Liver (tissue), 3 donors: ENCODE data around the gene VAV3.

Experiments
- FOXA1 ChIP-seq: IDR thresholded peaks from 2 replicates; pipeline ENCODE4 v1.6.1; 2016; ENCODE audit warnings: antibody characterized with exemption
- GABPA ChIP-seq, 2 donors: IDR thresholded peaks in 1 of 2; conservative IDR thresholded peaks in 1 of 2; 2 replicates each; pipeline ENCODE4 v1.6.1; 2016; ENCODE audit warnings: antibody characterized with exemption in 2 of 2, mild to moderate bottlenecking in 1 of 2, moderate library complexity in 1 of 2
- JUND ChIP-seq, 2 donors: IDR thresholded peaks; 2 replicates each; pipeline ENCODE4 v1.6.1; 2016; ENCODE audit warnings: antibody characterized with exemption in 2 of 2
- NR2F2 ChIP-seq: IDR thresholded peaks from 2 replicates; pipeline ENCODE4 v1.6.1; 2016; ENCODE audit warnings: antibody characterized with exemption
- RAD21 ChIP-seq, 2 donors: IDR thresholded peaks; 2 replicates each; pipeline ENCODE4 v1.6.1; 2016; ENCODE audit warnings: antibody characterized with exemption in 2 of 2, mild to moderate bottlenecking in 2 of 2
- SP1 ChIP-seq: IDR thresholded peaks from 2 replicates; pipeline ENCODE4 v1.6.1; 2018; ENCODE audit warnings: antibody characterized with exemption, mild to moderate bottlenecking
- TAF1 ChIP-seq: conservative IDR thresholded peaks from 2 replicates; pipeline ENCODE4 v1.6.1; 2016; ENCODE audit warnings: antibody characterized with exemption, mild to moderate bottlenecking
- YY1 ChIP-seq: IDR thresholded peaks from 2 replicates; pipeline ENCODE4 v1.6.1; 2016; ENCODE audit warnings: antibody characterized with exemption, mild to moderate bottlenecking
- TF ChIP-seq, protein P1 (sequence below): fragments of 150-350 bp; IDR thresholded peaks from 2 replicates; pipeline ENCODE4 v1.5.1; 2017; ENCODE audit warnings: improper control_type of control experiment, low read depth, low read length; ENCODE audit not compliant: missing input control
- TF ChIP-seq, protein P2 (sequence below): IDR thresholded peaks from 2 replicates; pipeline ENCODE4 v1.6.1; 2016; ENCODE audit warnings: antibody characterized with exemption, mild to moderate bottlenecking
- TF ChIP-seq, protein P3 (sequence below): IDR thresholded peaks from 2 replicates; pipeline ENCODE4 v1.6.1; 2016; ENCODE audit warnings: antibody characterized with exemption
- TF ChIP-seq, protein P4 (sequence below): IDR thresholded peaks from 2 replicates; pipeline ENCODE4 v1.6.1; 2016; ENCODE audit warnings: antibody characterized with exemption
- donor health status: healthy.
- donor health status: healthy.

DNA sequence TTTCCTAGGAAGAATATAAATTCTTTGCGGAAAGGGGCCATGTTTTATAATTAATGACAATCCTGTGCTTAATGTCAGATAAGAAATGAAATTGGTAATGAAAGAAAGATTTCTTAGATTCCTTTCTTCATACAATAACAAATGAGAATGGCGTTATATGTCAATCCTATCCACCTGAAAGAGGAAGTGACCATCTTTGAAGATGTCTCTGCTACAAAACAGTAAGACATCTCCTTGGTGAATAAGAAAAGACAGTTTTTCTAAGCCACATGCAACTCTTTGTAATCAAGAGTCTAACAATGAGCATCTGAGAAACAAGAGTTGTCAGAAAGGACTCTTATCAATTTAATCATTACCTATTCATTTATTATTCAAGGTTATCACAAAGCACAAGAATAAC lies 286.0 kb downstream of the VAV3 start:
- TF ChIP-seq SP1 (no peak), TAF1 (no peak), GABPA (IDR thresholded peaks at IDR 0.05 in 1 of 2, conservative IDR thresholded peaks at IDR 0.05 in 1 of 2) (no peak), FOXA1 (no peak), JUND (IDR thresholded peaks at IDR 0.05) (no peak), RAD21 (IDR thresholded peaks at IDR 0.05) (no peak), NR2F2 (no peak), YY1 (no peak)
- TF ChIP-seq, protein P1, sequence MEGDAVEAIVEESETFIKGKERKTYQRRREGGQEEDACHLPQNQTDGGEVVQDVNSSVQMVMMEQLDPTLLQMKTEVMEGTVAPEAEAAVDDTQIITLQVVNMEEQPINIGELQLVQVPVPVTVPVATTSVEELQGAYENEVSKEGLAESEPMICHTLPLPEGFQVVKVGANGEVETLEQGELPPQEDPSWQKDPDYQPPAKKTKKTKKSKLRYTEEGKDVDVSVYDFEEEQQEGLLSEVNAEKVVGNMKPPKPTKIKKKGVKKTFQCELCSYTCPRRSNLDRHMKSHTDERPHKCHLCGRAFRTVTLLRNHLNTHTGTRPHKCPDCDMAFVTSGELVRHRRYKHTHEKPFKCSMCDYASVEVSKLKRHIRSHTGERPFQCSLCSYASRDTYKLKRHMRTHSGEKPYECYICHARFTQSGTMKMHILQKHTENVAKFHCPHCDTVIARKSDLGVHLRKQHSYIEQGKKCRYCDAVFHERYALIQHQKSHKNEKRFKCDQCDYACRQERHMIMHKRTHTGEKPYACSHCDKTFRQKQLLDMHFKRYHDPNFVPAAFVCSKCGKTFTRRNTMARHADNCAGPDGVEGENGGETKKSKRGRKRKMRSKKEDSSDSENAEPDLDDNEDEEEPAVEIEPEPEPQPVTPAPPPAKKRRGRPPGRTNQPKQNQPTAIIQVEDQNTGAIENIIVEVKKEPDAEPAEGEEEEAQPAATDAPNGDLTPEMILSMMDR, result no peak
- TF ChIP-seq, protein P2, sequence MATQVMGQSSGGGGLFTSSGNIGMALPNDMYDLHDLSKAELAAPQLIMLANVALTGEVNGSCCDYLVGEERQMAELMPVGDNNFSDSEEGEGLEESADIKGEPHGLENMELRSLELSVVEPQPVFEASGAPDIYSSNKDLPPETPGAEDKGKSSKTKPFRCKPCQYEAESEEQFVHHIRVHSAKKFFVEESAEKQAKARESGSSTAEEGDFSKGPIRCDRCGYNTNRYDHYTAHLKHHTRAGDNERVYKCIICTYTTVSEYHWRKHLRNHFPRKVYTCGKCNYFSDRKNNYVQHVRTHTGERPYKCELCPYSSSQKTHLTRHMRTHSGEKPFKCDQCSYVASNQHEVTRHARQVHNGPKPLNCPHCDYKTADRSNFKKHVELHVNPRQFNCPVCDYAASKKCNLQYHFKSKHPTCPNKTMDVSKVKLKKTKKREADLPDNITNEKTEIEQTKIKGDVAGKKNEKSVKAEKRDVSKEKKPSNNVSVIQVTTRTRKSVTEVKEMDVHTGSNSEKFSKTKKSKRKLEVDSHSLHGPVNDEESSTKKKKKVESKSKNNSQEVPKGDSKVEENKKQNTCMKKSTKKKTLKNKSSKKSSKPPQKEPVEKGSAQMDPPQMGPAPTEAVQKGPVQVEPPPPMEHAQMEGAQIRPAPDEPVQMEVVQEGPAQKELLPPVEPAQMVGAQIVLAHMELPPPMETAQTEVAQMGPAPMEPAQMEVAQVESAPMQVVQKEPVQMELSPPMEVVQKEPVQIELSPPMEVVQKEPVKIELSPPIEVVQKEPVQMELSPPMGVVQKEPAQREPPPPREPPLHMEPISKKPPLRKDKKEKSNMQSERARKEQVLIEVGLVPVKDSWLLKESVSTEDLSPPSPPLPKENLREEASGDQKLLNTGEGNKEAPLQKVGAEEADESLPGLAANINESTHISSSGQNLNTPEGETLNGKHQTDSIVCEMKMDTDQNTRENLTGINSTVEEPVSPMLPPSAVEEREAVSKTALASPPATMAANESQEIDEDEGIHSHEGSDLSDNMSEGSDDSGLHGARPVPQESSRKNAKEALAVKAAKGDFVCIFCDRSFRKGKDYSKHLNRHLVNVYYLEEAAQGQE, result no peak
- TF ChIP-seq, protein P3, sequence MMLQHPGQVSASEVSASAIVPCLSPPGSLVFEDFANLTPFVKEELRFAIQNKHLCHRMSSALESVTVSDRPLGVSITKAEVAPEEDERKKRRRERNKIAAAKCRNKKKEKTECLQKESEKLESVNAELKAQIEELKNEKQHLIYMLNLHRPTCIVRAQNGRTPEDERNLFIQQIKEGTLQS, result no peak
- TF ChIP-seq, protein P4, sequence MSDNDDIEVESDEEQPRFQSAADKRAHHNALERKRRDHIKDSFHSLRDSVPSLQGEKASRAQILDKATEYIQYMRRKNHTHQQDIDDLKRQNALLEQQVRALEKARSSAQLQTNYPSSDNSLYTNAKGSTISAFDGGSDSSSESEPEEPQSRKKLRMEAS, result no peak
